ENCODE results near the gene MARCHF11.

The MARCHF11 gene

GRCh38 chr5:16134204-16134603 is 45.4 kb downstream of the MARCHF11 start:
- DNase-seq (ENCODE audit: low read depth in 2 of 2) = no peak

- no peak for DNase-seq (ENCODE audit: low read depth in 2 of 2)
These were observed 47.7 kb downstream of the MARCHF11 start for GRCh38 chr5:16131878-16132277.

- no peak for DNase-seq (ENCODE audit: low read depth in 2 of 2)
These were observed 50.6 kb downstream of the MARCHF11 start for GRCh38 chr5:16128944-16129343.

GRCh38 chr5:16127865-16128544 is 51.6 kb downstream of the MARCHF11 start:
- no peak for DNase-seq (ENCODE audit: low read depth in 2 of 2)

DNA sequence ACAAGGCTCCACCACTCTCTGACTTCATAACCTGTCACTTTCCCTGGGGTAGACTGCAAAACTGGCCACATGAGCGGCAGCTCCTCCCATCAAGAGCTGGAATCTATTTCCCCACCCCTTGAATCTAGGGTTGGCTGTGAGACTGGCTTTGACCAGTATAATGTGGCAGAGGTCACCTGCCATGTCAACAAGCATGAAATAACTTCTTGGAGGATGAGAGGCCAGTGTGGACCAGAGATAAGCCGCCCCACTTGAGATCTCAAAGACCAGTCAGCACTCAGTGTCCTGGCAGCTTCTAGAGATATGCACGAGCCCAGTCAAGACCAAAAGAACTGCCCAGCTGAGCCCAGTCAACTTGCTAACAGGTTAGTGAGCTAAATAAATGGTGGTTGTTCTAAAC is 59.0 kb downstream of the MARCHF11 start:
- no peak for DNase-seq (ENCODE audit: low read depth in 2 of 2)

DNA sequence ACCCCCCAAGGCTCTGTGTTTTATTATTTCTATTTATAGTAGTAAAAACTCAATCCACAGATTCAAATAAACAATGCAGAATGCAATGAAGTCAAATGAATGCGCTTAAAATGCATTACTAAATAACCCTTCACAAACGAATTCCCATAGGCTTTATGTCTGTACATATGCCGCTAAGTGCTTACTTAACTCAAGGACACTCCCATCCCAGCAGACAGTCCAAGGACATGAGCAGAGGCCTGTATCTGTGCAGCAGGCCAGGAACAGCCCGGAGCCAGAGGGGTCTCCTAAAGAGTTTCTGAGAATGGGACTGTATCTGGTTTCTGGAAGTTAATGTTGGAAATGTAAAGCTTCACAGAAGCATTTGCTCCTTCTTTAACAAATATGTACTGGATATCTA is 59.8 kb downstream of the MARCHF11 start:
- no peak for DNase-seq (ENCODE audit: low read depth in 2 of 2)

DNA sequence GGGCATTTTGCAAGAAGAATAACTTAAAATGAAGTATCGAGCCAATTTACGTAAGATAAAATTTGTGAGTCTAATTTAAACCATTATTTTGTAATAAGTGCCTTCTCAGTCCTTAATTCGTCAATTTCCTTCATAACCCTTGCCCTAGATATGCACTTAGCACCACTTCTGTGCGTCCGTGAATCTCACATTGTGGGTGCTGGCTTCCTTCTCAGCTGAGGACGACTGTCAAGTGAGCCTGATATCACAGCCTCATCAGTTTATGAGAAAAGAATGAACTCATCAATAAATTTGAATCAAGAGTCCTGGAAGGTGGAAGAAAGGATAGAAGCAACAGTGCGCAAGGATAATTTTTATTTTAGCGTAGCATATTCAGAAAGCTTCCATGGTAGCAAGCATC is 64.5 kb downstream of the MARCHF11 start:
- no peak for DNase-seq (ENCODE audit: low read depth in 2 of 2)

DNA sequence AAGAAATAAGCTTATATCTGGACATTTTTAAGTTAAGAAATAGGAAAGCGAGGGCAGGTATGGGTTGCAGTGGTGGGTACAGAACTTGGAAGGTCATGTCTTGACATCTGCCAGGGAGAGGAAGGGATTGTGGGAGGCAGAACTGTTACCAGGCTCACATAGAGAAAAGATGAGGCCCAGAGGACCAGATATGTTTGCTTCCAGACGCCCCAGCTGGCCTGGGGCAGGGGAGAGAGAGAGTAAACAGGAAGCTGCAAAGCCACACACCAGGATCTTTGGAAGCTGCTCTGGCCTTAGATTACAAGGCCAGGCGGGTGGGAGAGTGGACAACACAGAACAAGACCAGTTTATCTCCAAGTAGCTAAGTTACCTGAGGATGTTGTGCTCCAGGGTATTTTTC is 71.2 kb downstream of the MARCHF11 start:
- no peak for DNase-seq (ENCODE audit: low read depth in 2 of 2)

- DNase-seq (ENCODE audit: low read depth in 2 of 2) = no peak
These were observed 74.6 kb downstream of the MARCHF11 start for GRCh38 chr5:16104961-16105360.

DNA sequence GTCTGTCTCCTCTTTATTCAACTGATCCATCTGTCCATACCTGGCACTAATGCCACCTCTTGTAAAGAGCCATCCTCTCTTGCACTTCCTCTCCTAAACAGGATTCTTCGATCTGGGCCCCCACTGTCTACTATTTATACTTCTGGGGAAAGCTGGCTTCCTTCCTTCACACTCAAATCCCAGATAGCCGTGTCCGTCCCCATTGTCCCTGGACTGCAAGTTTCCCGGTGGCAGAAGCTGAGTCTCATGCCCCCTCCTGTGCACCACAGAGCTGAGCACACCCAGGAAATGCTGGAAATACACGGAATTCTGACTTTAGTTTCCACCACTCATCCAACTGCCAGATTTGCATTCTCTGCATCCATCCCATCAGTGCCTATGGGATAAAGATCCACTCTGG is 84.0 kb downstream of the MARCHF11 start:
- no peak for DNase-seq (ENCODE audit: low read depth in 2 of 2)

- DNase-seq (ENCODE audit: low read depth in 2 of 2) = no peak
These were observed 89.3 kb downstream of the MARCHF11 start for GRCh38 chr5:16090270-16090669.

DNA sequence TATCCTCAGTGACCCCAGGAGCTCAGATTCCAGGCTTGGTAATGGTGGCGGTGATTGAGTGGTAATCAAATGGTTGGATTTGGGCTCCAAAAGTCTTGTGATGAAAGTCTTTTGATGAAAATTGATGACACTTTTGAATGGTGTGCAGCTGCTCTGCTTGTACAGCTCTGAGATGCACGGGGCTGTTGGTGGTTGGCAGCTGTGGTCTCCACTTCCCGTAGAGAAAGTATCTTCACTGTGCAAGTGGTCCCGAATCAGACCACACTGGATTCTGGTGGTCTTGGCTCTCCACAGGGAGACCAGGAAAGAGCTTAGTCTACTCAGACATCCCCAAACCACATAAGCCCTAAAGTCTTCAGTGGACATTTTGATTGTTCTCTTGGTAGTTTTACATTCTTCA is 96.6 kb downstream of the MARCHF11 start:
- no peak for DNase-seq (ENCODE audit: low read depth in 2 of 2)

- no peak for DNase-seq (ENCODE audit: low read depth in 2 of 2)
These were observed 97.5 kb downstream of the MARCHF11 start for GRCh38 chr5:16082053-16082452.

DNA sequence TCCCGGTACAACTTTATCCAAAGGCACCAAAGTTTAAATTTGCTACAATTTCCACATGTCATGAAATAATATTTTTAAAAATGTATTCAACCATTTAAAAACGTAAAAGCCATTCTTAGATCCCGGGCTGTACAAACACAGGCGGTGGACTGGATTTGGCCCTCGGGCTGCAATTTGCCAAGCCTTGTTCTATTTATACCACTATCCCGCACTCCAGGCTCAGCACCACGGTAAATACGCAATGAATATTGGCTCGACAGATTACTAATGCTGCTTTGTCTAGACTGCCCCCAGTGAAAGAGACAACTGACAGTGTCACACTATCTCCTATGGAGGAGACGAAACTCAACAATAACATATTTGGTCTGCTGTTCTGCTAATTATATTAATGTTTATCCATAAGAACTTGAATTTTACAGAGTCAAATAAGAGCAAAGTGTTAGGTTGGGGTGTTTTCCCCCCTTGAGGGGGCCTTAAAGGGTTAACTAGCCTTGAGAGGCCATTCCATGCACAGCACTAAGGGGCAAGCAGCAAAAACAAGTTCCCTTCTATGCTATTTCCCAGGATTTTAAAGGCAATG is 98.1 kb downstream of the MARCHF11 start:
- DNase-seq (ENCODE audit: low read depth in 2 of 2) = no peak

DNA sequence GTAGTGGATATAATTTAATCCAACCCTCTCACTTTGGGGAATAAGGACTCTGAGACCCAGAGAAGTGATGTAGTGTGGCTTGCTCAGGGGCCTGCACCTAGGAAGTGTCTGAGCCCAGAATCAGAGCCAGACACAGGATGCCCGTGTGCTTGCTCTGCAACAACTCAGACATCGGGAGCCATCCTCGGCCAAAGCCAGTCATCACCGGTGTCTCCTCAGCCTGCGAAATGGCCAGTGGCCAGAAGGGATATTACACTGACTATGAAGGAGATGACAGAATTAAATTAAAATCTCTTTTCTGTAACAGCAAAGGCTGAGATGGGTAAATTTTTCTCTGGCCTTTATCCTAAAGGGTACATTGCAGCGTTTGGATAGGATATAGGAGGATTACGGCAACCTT is 102.9 kb downstream of the MARCHF11 start:
- no peak for DNase-seq (ENCODE audit: low read depth in 2 of 2)

DNA sequence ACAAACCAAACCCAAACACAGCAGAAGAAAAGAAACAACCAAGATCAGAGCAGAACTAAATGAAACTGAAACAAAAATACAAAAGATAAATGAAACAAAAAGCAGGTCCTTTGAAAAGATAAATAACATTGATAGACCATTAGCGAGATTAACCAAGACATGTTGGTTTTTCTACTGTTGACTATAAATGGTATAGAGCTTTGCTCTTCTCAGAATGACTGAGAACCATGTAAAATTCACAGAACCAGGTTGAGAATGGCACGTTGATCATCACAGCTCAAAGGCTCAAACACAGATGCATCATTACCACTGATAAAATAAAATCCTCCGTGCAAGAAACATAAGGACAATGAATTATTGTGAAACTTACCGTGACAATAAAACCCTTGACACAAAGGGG is 105.2 kb downstream of the MARCHF11 start:
- DNase-seq (ENCODE audit: low read depth in 2 of 2) = no peak

GRCh38 chr5:16072616-16073015 is 107.0 kb downstream of the MARCHF11 start:
- no peak for DNase-seq (ENCODE audit: low read depth in 2 of 2)

DNA sequence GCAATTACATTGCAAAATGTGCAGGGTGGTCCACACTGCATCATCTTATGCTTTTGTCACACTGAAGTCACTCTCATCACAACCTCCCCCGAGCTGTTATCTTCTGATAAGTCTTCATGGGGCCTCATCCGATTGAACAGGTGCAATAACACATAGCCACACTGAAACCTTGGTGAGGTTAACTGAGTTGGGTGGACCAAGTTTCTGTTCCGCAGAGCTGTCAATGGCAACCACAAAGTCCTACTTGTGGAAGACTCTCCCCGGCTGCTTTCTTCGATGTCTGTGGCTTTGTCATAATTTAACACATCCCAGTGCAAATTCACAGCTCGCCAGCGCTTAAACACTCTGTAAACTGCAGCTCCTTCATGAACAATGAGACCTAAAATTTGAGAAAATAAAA is 112.2 kb downstream of the MARCHF11 start:
- no peak for DNase-seq (ENCODE audit: low read depth in 2 of 2)

DNA sequence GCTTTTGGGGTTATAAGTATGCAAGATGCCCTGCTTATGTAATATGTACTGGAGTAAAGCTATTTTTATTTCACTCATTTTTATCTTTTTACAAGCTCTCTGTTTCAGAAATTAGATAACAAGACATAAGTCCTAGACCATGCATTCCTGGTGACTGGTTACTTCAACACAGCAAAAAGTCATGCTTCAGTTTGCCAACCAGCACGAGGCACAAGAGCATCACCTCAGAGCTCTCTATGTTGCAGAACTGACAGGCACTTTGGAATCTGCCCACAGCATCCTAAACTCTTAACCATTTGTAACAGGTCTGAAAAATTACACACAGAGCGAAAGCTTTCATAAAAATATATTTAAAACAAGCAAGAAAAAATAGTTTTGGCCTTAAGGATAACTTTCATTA is 112.8 kb downstream of the MARCHF11 start:
- no peak for DNase-seq (ENCODE audit: low read depth in 2 of 2)

- DNase-seq (ENCODE audit: low read depth in 2 of 2) = no peak
These were observed 113.3 kb downstream of the MARCHF11 start for GRCh38 chr5:16066320-16066719.

GRCh38 chr5:16065831-16066230 is 113.8 kb downstream of the MARCHF11 start:
- no peak for DNase-seq (ENCODE audit: low read depth in 2 of 2)

DNA sequence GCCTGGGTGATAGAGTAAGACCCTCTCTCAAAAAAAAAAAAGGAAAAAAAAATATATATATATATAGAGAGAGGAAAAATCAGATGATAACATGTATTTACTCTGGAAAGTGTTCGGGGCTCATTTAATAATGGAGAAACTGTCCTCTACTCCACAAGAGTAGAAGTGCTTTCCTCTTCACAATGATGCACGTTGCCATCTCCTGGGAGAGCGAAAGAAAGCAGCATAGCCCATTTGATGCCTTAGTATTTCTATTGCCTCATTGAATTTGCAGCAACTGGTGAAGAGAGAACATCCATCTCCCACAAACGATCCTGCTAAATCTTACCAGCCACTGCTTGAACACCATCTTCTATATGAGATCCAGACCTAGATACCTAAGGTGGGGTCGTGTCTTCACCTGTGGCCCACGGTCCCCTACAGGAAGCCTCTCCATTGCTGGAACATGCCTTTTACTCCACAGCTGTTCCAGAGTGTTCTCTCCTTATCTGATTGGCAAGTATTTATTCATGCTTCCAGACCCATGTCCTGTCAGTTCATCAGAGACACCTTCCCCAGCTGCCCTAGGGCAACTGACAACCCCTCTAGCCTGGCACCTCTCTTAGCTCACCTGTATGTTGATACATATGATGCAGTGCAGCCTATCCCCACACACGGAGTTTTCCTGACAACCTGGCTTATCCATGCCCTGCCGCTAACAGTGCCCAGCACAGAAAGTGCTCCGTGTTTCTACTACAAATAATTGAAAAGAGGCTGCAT is 115.3 kb downstream of the MARCHF11 start:
- DNase-seq (ENCODE audit: low read depth in 2 of 2) = no peak

DNA sequence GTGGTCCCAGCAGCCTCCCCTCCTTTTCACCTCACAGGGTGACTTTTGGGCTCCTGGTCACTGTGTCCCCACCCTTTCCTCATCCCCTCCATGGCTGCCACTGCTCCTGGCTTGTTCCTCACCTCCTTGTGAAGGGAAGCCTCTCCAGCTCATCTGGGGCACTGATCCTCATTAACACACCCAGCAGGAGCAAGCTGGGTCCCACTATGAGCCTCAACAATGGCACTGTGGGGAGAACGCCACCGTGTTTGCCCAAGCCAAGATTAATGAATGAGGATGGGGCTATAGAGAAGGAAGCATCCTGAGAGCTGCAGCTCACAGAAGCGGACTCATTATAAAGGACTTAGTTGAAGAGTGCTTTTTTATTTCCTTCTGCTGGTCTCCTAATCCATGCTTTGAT is 118.4 kb downstream of the MARCHF11 start:
- no peak for DNase-seq (ENCODE audit: low read depth in 2 of 2)
